Measurements from ENCODE around the gene TSPAN2.

DNA sequence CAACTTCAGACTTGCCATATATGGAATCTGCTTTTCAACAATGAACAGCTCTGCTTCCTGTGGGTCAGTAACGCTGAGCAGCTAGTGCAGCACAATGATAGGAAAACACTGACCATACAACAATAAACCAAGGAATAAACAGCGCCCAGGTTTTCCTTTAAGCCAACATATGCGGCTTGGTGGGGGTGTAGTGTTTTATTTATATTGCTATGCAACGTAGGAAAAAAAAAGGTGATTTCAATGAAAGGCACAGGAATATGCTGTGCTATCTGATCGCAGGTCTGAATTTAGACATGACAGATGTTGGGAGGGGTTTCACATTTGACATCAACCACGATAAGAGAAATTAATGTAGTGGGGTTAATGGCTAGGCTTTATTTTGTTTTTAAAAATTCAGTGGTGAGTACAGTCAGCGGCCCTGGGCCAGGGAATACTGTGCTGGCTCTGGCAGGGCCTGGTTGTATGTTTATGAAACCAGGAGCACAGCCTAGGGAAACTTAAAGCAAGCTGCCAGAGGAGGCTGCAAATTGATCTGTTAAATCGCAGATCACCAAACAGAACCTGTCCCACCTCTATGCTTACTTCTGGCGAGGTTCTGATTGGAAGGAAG, 4.3 kb downstream of the TSPAN2 start:
- TF ChIP-seq, protein P1, sequence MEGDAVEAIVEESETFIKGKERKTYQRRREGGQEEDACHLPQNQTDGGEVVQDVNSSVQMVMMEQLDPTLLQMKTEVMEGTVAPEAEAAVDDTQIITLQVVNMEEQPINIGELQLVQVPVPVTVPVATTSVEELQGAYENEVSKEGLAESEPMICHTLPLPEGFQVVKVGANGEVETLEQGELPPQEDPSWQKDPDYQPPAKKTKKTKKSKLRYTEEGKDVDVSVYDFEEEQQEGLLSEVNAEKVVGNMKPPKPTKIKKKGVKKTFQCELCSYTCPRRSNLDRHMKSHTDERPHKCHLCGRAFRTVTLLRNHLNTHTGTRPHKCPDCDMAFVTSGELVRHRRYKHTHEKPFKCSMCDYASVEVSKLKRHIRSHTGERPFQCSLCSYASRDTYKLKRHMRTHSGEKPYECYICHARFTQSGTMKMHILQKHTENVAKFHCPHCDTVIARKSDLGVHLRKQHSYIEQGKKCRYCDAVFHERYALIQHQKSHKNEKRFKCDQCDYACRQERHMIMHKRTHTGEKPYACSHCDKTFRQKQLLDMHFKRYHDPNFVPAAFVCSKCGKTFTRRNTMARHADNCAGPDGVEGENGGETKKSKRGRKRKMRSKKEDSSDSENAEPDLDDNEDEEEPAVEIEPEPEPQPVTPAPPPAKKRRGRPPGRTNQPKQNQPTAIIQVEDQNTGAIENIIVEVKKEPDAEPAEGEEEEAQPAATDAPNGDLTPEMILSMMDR (conservative IDR thresholded peaks at IDR 0.05; ENCODE audit: low read length): no peak
- no peak for TF ChIP-seq EZH2phosphoT487 (IDR thresholded peaks at IDR 0.05; ENCODE audit: borderline replicate concordance)
